NCI-H2107 treated with DMSO at 0.1 percent for 48 hours (cell line): Measurements from ENCODE around the gene SPATA17.

Source experiments
- DNase-seq: peaks from one replicate; lab custom pipeline; 2025; ENCODE audit not compliant: unreplicated experiment; lab: John Stamatoyannopoulos, UW

The SPATA17 gene

DNA sequence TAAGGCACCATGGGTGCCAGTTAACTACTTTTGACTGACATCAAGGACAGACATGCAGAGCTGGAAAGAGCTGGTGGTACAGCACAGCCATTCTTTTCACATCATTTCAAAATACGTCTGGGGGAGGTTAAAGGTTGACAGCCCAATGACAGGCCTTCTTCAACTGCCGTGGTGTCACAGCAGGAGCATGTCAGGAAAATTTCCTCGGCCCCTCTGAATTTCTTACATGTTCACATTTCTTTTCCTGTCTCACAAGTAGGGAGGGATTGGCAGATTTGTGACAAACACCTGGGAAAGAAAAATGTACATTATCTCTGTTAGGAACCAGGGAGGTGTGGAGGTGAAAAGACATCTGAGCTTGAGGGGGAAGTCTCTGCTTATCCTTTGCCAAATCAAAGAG lies 279.1 kb downstream of the SPATA17 start:
- no peak for DNase-seq

GRCh38 chr1:217910791-217911320 lies 279.7 kb downstream of the SPATA17 start:
- DNase-seq, result no peak

DNA sequence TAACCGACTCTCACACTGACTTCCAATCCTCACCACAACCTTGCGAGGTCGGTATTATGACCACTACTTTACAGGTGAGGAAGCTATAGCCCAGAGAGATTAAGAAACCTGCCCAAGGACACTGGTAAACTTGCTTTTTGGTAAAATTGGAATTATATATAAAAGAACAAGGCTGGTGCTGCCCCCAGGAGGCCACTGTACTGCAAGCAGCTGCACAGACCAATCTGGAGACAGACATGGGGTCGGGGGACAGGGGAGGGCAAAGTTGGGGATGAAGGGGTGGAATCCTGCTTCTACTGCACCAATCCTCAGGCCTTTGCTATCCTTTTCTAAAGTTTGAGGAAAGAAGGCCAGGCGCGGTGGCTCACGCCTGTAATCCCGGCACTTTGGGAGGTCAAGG lies 280.8 kb downstream of the SPATA17 start:
- DNase-seq, result no peak

DNA sequence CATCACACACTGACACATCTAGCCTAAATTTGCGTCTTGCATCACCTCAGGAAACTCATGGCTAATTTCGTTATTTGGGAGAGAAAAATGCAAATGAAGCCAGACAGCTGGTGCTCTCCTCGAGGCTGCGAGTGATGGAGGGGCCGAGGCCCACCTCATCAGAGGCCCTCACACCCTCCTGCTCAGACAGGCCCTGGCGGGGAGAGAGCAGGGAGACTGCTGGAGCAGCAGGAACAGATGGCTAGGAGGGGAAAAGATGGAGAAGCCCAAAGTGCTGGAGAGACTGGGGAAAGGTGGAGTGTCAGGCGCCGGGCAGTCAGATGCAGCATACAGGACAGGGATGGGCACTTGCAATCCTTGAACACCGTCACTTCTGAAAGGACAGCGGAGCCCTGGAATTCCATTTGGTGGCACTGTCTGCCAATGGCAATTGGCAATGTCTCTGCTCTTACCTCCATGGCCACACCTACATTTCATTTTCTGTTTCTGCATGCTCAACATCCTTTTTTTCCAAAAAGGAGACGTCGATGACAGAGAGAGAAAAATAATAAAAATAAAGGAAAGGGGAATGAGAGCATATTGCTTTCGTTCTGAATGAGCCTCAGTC lies 286.2 kb downstream of the SPATA17 start:
- no peak for DNase-seq

DNA sequence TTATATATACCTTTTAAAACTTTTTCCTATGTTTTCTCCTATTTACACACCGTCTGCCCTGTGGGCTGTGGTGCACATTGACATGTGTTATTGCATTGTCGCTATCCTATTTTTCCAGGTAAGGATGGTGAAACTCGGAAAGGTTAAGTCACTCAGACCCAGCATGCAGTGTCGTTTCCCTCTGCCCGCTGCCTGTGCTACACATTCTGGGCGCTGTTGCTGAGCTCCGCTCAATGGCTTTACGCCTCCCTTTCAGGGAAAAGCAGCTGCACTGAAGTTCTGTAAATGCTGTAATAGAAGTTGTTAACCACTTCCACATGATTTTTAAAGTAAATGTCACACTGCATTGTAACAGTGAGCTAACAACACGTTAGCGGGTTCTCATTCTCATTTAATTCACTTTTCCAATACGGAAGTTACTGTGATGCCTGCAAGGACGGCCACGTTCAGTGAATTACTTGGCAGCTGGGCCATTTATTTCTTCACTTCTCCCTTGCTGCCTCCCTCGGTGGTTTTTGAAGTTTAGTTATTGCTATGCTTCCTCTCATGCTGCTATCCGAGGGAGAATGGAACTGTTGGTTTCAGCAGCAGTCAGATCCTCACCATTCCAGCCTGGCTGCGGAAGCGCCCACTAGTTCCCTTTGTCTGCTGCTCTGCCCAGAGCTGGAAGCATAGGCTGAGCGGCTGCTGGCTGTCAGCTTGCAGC lies 288.7 kb downstream of the SPATA17 start:
- DNase-seq, result no peak
